Left ventricle myocardium inferior (tissue), 1 donor: ENCODE data around the gene LCA5L. TPM values are rescaled to one million over a fixed set of nuclear protein-coding genes. Genes with fewer than 3 reads are reported as not detected.

Experiments used
- DNase-seq: peaks from one replicate; pipeline ENCODE4 v3.0.0-alpha.2; 2020
- H3K27ac ChIP-seq: fragments of 200-600 bp; replicated peaks from 2 replicates; pipeline ENCODE4 v1.8.0; 2021
- H3K27me3 ChIP-seq: fragments of 200-600 bp; 2 replicates; pipeline ENCODE4 v1.8.0; 2021; ENCODE audit warnings: low read depth
- H3K36me3 ChIP-seq: fragments of 200-600 bp; 2 replicates; pipeline ENCODE4 v1.8.0; 2021
- H3K4me1 ChIP-seq: fragments of 200-600 bp; 2 replicates; pipeline ENCODE4 v1.8.0; 2021
- H3K4me3 ChIP-seq: fragments of 200-600 bp; 2 replicates; pipeline ENCODE4 v1.8.0; 2021; ENCODE audit warnings: mild to moderate bottlenecking, moderate library complexity
- H3K9me3 ChIP-seq: fragments of 200-600 bp; replicated peaks from 2 replicates; pipeline ENCODE4 v1.8.0; 2021
- intact Hi-C: fragments of 100-400 bp; cut with micrococcal nuclease; formaldehyde crosslinking; loops from one replicate; pipeline ENCODE4 v1.11.0; 2022
- total RNA-seq: library from RNA; stranded (reverse); fragmentation: NEBNext Ultra II Directional; extraction: Animal tissue kit (Norgen Biotek cat#: 25700); gene quantifications from one replicate; pipeline ENCODE4 v1.2.1, GENCODE V29; 2021
- TF ChIP-seq, protein P1 (sequence below): fragments of 200-600 bp; IDR thresholded peaks from 2 replicates; pipeline ENCODE4 v1.8.0; 2021; ENCODE audit warnings: antibody characterized with exemption, mild to moderate bottlenecking, borderline replicate concordance
- donor health status: DM: no; HTN: yes; CAD: no; lungs with severe emphysema.

The LCA5L gene
- total RNA-seq, 1 donor from 2014 or later = 0.80 TPM

DNA sequence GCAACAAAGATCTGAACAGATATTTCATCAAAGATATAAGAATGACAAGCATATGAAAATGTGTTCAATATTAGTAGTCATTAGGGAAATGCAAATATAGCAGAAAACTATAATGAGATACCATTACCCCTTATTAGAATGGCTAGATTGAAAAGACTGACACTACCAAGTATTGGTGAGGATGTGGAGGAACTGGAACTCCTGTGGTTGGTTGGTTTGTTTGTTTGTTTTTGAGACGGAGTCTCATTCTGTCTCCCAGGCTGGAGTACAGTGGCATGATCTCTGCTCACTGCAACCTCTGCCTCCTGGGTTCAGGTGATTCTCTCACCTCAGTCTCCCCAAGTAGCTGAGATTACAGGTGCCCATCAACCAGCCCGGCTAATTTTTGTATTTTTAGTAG lies 77.8 kb downstream of the LCA5L start:
- DNase-seq = no peak
- Histone ChIP-seq H3K27me3 (no peaks in the 10 kb centered on the region), H3K4me3 (no peak overlapping the region), H3K36me3 (no peaks in the 10 kb centered on the region), H3K9me3 (no peaks in the 10 kb centered on the region), H3K4me1 (no peaks in the 10 kb centered on the region), H3K27ac (no peak overlapping the region)
- intact Hi-C loops = no loop called here
- TF ChIP-seq, protein P1, sequence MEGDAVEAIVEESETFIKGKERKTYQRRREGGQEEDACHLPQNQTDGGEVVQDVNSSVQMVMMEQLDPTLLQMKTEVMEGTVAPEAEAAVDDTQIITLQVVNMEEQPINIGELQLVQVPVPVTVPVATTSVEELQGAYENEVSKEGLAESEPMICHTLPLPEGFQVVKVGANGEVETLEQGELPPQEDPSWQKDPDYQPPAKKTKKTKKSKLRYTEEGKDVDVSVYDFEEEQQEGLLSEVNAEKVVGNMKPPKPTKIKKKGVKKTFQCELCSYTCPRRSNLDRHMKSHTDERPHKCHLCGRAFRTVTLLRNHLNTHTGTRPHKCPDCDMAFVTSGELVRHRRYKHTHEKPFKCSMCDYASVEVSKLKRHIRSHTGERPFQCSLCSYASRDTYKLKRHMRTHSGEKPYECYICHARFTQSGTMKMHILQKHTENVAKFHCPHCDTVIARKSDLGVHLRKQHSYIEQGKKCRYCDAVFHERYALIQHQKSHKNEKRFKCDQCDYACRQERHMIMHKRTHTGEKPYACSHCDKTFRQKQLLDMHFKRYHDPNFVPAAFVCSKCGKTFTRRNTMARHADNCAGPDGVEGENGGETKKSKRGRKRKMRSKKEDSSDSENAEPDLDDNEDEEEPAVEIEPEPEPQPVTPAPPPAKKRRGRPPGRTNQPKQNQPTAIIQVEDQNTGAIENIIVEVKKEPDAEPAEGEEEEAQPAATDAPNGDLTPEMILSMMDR = no peak

DNA sequence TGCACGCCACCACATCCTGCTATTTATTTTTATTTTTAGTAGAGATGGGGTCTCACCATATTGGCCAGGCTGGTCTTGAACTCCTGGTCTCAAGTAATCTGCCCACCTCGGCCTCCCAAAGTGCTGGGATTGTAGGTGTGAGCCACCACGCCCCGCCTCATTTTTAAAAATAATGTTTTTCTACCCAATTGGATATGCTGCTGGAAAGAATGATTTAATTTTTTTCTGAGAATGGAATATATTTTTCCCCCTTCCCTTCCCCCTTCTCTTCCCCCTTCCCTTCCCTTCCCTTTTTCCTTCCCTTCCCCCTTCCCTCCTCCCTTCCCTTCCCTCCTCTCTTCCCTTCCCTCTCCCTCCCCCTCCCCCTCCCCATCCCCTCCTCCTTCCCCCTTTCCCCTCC lies 79.0 kb downstream of the LCA5L start:
- Histone ChIP-seq H3K27ac (no peak overlapping the region), H3K36me3 (no peaks in the 10 kb centered on the region), H3K27me3 (no peaks in the 10 kb centered on the region), H3K4me3 (no peak overlapping the region), H3K9me3 (no peaks in the 10 kb centered on the region), H3K4me1 (no peaks in the 10 kb centered on the region)
- intact Hi-C loops = no loop called here
- TF ChIP-seq, protein P1 = no peak
- DNase-seq = no peak

DNA sequence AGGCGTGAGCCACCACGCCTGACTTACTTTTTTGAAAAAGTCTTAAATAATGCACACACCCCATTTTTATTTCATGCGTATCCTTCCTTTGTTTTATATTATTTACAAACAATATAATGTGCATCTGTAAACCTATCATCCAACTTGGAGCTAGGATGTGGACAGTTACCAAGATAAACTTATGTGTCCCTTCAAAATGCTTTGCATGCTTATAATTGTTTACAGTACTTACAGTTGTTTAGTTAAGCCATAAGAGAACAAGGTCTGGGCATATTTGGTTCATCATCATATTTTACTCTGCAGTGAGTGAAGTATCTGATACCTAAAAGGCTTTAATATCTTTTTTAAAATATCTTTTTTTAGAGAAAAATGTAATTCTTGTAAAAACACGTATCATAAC lies 80.6 kb downstream of the LCA5L start:
- Histone ChIP-seq H3K4me3 (no peak overlapping the region), H3K27ac (no peak overlapping the region), H3K36me3 (no peaks in the 10 kb centered on the region), H3K27me3 (no peaks in the 10 kb centered on the region), H3K9me3 (no peaks in the 10 kb centered on the region), H3K4me1 (no peaks in the 10 kb centered on the region)
- DNase-seq = no peak
- intact Hi-C loops = no loop called here
- TF ChIP-seq, protein P1 = no peak

DNA sequence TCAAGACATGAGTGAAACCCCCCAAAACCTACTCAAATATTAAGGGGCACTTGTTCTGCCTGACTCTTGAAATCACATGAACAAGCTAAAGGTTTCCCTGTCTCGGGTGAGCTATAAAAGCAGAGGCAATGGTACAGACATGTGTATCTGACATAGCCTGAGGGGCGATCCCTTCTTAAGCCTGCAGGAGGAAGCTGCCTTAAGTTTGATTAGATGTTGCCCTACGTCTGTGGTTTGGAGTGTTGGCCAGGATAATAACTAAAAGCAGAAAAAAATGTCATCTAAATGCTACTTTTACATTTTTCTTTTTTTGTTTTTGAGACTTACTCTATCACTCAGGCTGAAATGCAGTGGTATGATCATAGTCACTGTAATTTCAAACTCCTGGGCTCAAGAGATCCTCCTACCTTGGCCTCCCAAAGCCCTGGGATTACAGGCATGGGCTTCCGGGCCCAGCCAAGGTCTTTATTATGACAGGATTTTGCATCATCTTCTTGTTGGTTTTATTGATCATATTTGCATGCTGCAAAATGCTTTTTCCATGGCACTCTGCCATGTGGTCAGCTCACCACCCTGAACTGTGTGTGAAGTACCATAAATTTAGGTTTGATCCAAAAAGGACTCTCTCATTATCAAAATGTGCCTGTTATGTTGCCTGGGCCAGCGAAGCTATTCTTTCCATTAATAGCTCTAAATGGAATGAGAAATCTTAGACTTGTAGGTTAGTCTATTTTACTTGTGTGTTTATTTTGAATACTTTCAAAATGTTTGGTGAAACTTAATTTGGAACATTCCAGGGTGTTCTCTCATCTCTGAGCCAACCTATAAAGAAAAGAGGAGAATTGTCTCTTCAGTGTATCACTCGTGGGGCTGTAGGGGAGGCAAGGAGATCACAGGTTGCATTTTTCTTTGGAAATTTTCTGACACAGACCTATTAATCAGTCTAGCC lies 81.7 kb downstream of the LCA5L start:
- TF ChIP-seq, protein P1 = no peak
- no peak overlapping the region for H3K27ac ChIP-seq

DNA sequence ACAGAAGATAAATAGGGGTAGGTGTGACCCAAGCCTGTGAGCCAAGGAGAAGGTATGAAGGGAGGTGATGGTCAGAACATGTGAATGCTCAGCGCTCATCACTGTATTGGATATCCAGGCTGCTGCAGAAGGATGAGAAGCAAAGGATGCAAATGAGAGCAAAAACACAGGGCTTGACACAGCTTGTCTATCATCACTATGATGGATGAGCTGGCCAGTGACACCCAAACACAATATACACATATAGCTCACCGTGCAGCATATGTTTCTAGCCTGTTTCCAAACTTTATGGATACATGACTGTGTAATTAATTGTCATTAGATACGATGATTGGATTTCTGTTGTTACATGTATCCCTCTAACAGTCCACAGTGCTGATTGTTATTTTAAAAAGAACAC lies 82.8 kb downstream of the LCA5L start:
- Histone ChIP-seq H3K4me3 (no peak overlapping the region), H3K27me3 (no peaks in the 10 kb centered on the region), H3K9me3 (no peaks in the 10 kb centered on the region), H3K27ac (no peak overlapping the region), H3K4me1 (no peaks in the 10 kb centered on the region), H3K36me3 (no peaks in the 10 kb centered on the region)
- intact Hi-C loops = no loop called here
- TF ChIP-seq, protein P1 = no peak
- DNase-seq = no peak

More for the DNA sequence above, 81.7 kb downstream of the LCA5L start:
- Histone ChIP-seq H3K36me3 (no peaks in the 10 kb centered on the region), H3K4me1 (no peaks in the 10 kb centered on the region), H3K9me3 (no peaks in the 10 kb centered on the region), H3K27me3 (no peaks in the 10 kb centered on the region), H3K4me3 (no peak overlapping the region)
- no peak for DNase-seq
- intact Hi-C loops = no loop called here
